Activated B cell treated with CpG ODN at 0.5 μM for 24 hours (primary cell): ENCODE data around the gene ZBED1. TPM values are rescaled to one million over a fixed set of nuclear protein-coding genes. Genes with fewer than 3 reads are reported as not detected.

ENCODE experiments used
- ATAC-seq: fragments of 200-7000 bp; cut with Tn5 transposase; one replicate; pipeline ENCODE4 v1.10.0; 2021; ENCODE audit warnings: low read depth, mild to moderate bottlenecking, moderate library complexity
- CTCF ChIA-PET: fragments of 350-600 bp; sonication (Branson Sonifier 250); formaldehyde crosslinking; loops from one replicate; lab custom pipeline; 2021; ENCODE audit warnings: antibody characterized with exemption; lab: Charles Lee
- POLR2A ChIA-PET: fragments of 350-600 bp; sonication (Branson Sonifier 250); formaldehyde crosslinking; loops from one replicate; lab custom pipeline; 2021; ENCODE audit warnings: antibody characterized with exemption; lab: Charles Lee
- DNase-seq: peaks from one replicate; pipeline ENCODE4 v3.0.0; 2022
- H3K27ac Mint-ChIP-seq: one replicate; pipeline ENCODE4 v1.8.0; 2020; ENCODE audit warnings: mixed read lengths
- H3K27me3 Mint-ChIP-seq: one replicate; pipeline ENCODE4 v1.8.0; 2021; ENCODE audit warnings: mixed read lengths
- H3K36me3 Mint-ChIP-seq: one replicate; pipeline ENCODE4 v1.8.0; 2021; ENCODE audit warnings: low read depth, mixed read lengths
- H3K4me1 Mint-ChIP-seq: one replicate; pipeline ENCODE4 v1.8.0; 2021; ENCODE audit warnings: mixed read lengths
- H3K4me3 Mint-ChIP-seq: one replicate; pipeline ENCODE4 v1.8.0; 2020; ENCODE audit warnings: mild to moderate bottlenecking, mixed read lengths
- H3K9me3 Mint-ChIP-seq: one replicate; pipeline ENCODE4 v1.8.0; 2020; ENCODE audit warnings: mixed read lengths
- CTCF ChIP-seq: fragments of 200-600 bp; IDR thresholded peaks from one replicate; pipeline ENCODE4 v1.8.0; 2022; ENCODE audit warnings: antibody characterized with exemption, mild to moderate bottlenecking
- intact Hi-C: fragments of 100-400 bp; cut with micrococcal nuclease; formaldehyde crosslinking; loops from one replicate; pipeline ENCODE4 v1.15.1; 2024
- total RNA-seq: library from RNA; stranded (reverse); gene quantifications from 2 replicates; pipeline ENCODE4 v1.2.3, GENCODE V29; 2022

The ZBED1 gene
- total RNA-seq, 1 donor from 2014 or later = 50.1 TPM

- CTCF ChIA-PET = no interaction called here
Observed at GRCh38 chrX:2489446-2490445, 11.0 kb downstream of the ZBED1 start.

GRCh38 chrX:2488621-2489285, 12.0 kb downstream of the ZBED1 start:
- peaks cover 70% of the 10 kb centered on the region for H3K36me3 Mint-ChIP-seq
- CTCF ChIA-PET = no interaction called here
- ATAC-seq (no peak), DNase-seq (no peak)
- no peak overlapping the region for H3K4me3 Mint-ChIP-seq
- no peaks in the 10 kb centered on the region for H3K9me3 Mint-ChIP-seq
- H3K4me1 Mint-ChIP-seq = peaks cover 16% of the 10 kb centered on the region
- no peak for TF ChIP-seq CTCF
- H3K27ac Mint-ChIP-seq = no peak overlapping the region
- POLR2A ChIA-PET = no interaction called here
- no peaks in the 10 kb centered on the region for H3K27me3 Mint-ChIP-seq
- intact Hi-C loops = no loop called here

More at GRCh38 chrX:2489446-2490445, 11.0 kb downstream of the ZBED1 start:
- TF ChIP-seq CTCF = no peak
- Mint-ChIP-seq H3K4me1 (peaks cover 16% of the 10 kb centered on the region), H3K36me3 (peaks cover 62% of the 10 kb centered on the region), H3K27me3 (no peaks in the 10 kb centered on the region), H3K4me3 (no peak overlapping the region), H3K27ac (no peak overlapping the region), H3K9me3 (no peaks in the 10 kb centered on the region)
- no peak for DNase-seq
- POLR2A ChIA-PET = no interaction called here
- intact Hi-C loops = no loop called here
- no peak for ATAC-seq

- no peak overlapping the region for H3K27ac Mint-ChIP-seq
- no peak overlapping the region for H3K4me3 Mint-ChIP-seq
Observed at GRCh38 chrX:2487366-2487765, 13.4 kb downstream of the ZBED1 start.

GRCh38 chrX:2486476-2487133, 14.2 kb downstream of the ZBED1 start:
- ChIA-PET CTCF (no interaction called here), POLR2A (no interaction called here)
- Mint-ChIP-seq H3K27me3 (no peaks in the 10 kb centered on the region), H3K9me3 (no peaks in the 10 kb centered on the region), H3K36me3 (peaks cover 63% of the 10 kb centered on the region), H3K4me1 (peaks cover 5% of the 10 kb centered on the region), H3K4me3 (no peak overlapping the region), H3K27ac (no peak overlapping the region)
- no peak for TF ChIP-seq CTCF
- no peak for ATAC-seq
- intact Hi-C loops = no loop called here
- no peak for DNase-seq

More at GRCh38 chrX:2487366-2487765, 13.4 kb downstream of the ZBED1 start:
- CTCF ChIA-PET = no interaction called here
- intact Hi-C loops = no loop called here
- no peak for DNase-seq
- Mint-ChIP-seq H3K4me1 (peaks cover 13% of the 10 kb centered on the region), H3K36me3 (peaks cover 67% of the 10 kb centered on the region), H3K9me3 (no peaks in the 10 kb centered on the region), H3K27me3 (no peaks in the 10 kb centered on the region)
- ATAC-seq = no peak
- no peak for TF ChIP-seq CTCF
- POLR2A ChIA-PET = no interaction called here
